Hepatocyte (in vitro differentiated cells): Measurements from ENCODE around the gene S100A7A. TPM values are rescaled to one million over a fixed set of nuclear protein-coding genes. Genes with fewer than 3 reads are reported as not detected.

Experiments
- DNase-seq: peaks from one replicate; pipeline ENCODE4 v3.0.0-alpha.2; 2016; ENCODE audit warnings: low spot score
- H2AFZ ChIP-seq: fragments of 200-600 bp; sonication (generic); 2 replicates; pipeline ENCODE4 v1.6.0; 2016; ENCODE audit warnings: antibody characterized with exemption, mild to moderate bottlenecking
- H3K27ac ChIP-seq: fragments of 200-600 bp; sonication (generic); 2 replicates; pipeline ENCODE4 v1.5.1; 2016; ENCODE audit warnings: mild to moderate bottlenecking
- H3K27me3 ChIP-seq: fragments of 200-600 bp; sonication (generic); 2 replicates; pipeline ENCODE4 v1.6.1; 2016
- H3K36me3 ChIP-seq: fragments of 200-600 bp; sonication (generic); replicated peaks from 2 replicates; pipeline ENCODE4 v1.5.1; 2016; ENCODE audit warnings: low read depth; ENCODE audit not compliant: insufficient read depth
- H3K4me1 ChIP-seq: fragments of 200-600 bp; sonication (generic); 2 replicates; pipeline ENCODE4 v1.5.1; 2016; ENCODE audit warnings: mild to moderate bottlenecking, moderate library complexity; ENCODE audit not compliant: insufficient read depth
- H3K4me2 ChIP-seq: fragments of 200-600 bp; sonication (generic); 2 replicates; pipeline ENCODE4 v1.6.0; 2016
- H3K4me3 ChIP-seq: fragments of 200-600 bp; sonication (generic); 2 replicates; pipeline ENCODE4 v1.5.1; 2016; ENCODE audit warnings: mild to moderate bottlenecking
- H3K79me2 ChIP-seq: fragments of 200-600 bp; sonication (generic); 2 replicates; pipeline ENCODE4 v1.6.0; 2017; ENCODE audit warnings: mild to moderate bottlenecking
- H3K9me2 ChIP-seq: fragments of 200-600 bp; sonication (generic); replicated peaks from 2 replicates; pipeline ENCODE4 v1.6.0; 2017; ENCODE audit warnings: mild to moderate bottlenecking; ENCODE audit not compliant: insufficient read depth
- H3K9me3 ChIP-seq: fragments of 200-600 bp; sonication (generic); 2 replicates; pipeline ENCODE4 v1.5.1; 2016; ENCODE audit warnings: low read depth, mild to moderate bottlenecking
- H4K20me1 ChIP-seq: fragments of 200-600 bp; sonication (generic); 2 replicates; pipeline ENCODE4 v1.6.0; 2016; ENCODE audit warnings: mild to moderate bottlenecking; ENCODE audit not compliant: insufficient read depth, poor library complexity, severe bottlenecking
- CTCF ChIP-seq: fragments of 200-600 bp; sonication (generic); IDR thresholded peaks from 2 replicates; pipeline ENCODE4 v1.5.1; 2016; ENCODE audit warnings: antibody characterized with exemption, mild to moderate bottlenecking; ENCODE audit not compliant: poor library complexity
- EZH2 ChIP-seq: fragments of 200-600 bp; sonication (generic); IDR thresholded peaks from 2 replicates; pipeline ENCODE4 v1.6.1; 2016; ENCODE audit warnings: antibody characterized with exemption, mild to moderate bottlenecking, borderline replicate concordance
- EZH2phosphoT487 ChIP-seq: fragments of 200-600 bp; sonication (generic); IDR thresholded peaks from one replicate; pipeline ENCODE4 v1.6.1; 2018; ENCODE audit warnings: antibody characterized with exemption, mild to moderate bottlenecking, low read depth, moderate library complexity; ENCODE audit not compliant: unreplicated experiment, severe bottlenecking
- WGBS: methylation state at CpG from one replicate; pipeline ENCODE4 v1.1.6; 2016; ENCODE audit warnings: low lambda C conversion rate; ENCODE audit errors: missing lambda C conversion rate; 5-methylcytosine and 5-hydroxymethylcytosine counted together
- polyA plus RNA-seq: library from polyadenylated mRNA; unstranded; fragments of >200 nt; fragmentation: Nextera tagmentation; extraction: Ambion mirVana; gene quantifications from 2 replicates; pipeline ENCODE4 v1.2.1, GENCODE V29; 2016
- total RNA-seq: library from RNA; depleted of rRNA; stranded (reverse); fragments of >200 nt; gene quantifications from 2 replicates; pipeline ENCODE4 v1.2.3, GENCODE V29; 2014

The S100A7A gene
- total and polyA plus RNA-seq, 2 experiments from 2014 or later: not detected

GRCh38 chr1:153392822-153393221 lies 23.5 kb upstream of the S100A7A start:
- no peaks in the 10 kb centered on the region for H3K36me3 ChIP-seq
- H3K9me2 ChIP-seq: no peaks in the 10 kb centered on the region
- no peaks in the 10 kb centered on the region for H3K9me3 ChIP-seq
- H3K4me1 ChIP-seq: no peaks in the 10 kb centered on the region
- TF ChIP-seq CTCF: no peak
- WGBS: 90% methylated on average over 3 of the region's 3 CpGs
- H3K27me3 ChIP-seq: no peaks in the 10 kb centered on the region
- no peak overlapping the region for H3K4me3 ChIP-seq
- H3K4me2 ChIP-seq: no peak overlapping the region
- H3K79me2 ChIP-seq: no peaks in the 10 kb centered on the region
- no peak for DNase-seq
- no peak overlapping the region for H3K27ac ChIP-seq
- no peaks in the 10 kb centered on the region for H4K20me1 ChIP-seq
- H2AFZ ChIP-seq: no peak overlapping the region

GRCh38 chr1:153393926-153394325 lies 22.4 kb upstream of the S100A7A start:
- 77% methylated on average over 6 of the region's 6 CpGs for WGBS
- no peak for DNase-seq

GRCh38 chr1:153394391-153394790 lies 21.9 kb upstream of the S100A7A start:
- Histone ChIP-seq H3K4me2 (no peak overlapping the region), H3K4me1 (no peaks in the 10 kb centered on the region), H3K4me3 (no peak overlapping the region), H3K27ac (no peak overlapping the region), H3K36me3 (no peaks in the 10 kb centered on the region), H4K20me1 (no peaks in the 10 kb centered on the region), H3K27me3 (no peaks in the 10 kb centered on the region), H3K9me2 (no peaks in the 10 kb centered on the region), H3K9me3 (no peaks in the 10 kb centered on the region), H3K79me2 (no peaks in the 10 kb centered on the region), H2AFZ (no peak overlapping the region)
- no peak for DNase-seq
- 78% methylated on average over 5 of the region's 5 CpGs for WGBS
- TF ChIP-seq EZH2: no peak
- TF ChIP-seq EZH2phosphoT487: no peak
- TF ChIP-seq CTCF: no peak

More at GRCh38 chr1:153393926-153394325, 22.4 kb upstream of the S100A7A start:
- Histone ChIP-seq H3K79me2 (no peaks in the 10 kb centered on the region), H3K4me1 (no peaks in the 10 kb centered on the region), H3K36me3 (no peaks in the 10 kb centered on the region), H4K20me1 (no peaks in the 10 kb centered on the region), H3K27ac (no peak overlapping the region), H3K4me2 (no peak overlapping the region), H3K9me3 (no peaks in the 10 kb centered on the region), H3K4me3 (no peak overlapping the region), H2AFZ (no peak overlapping the region), H3K9me2 (no peaks in the 10 kb centered on the region), H3K27me3 (no peaks in the 10 kb centered on the region)
- no peak for TF ChIP-seq CTCF
- no peak for TF ChIP-seq EZH2
- TF ChIP-seq EZH2phosphoT487: no peak

- Histone ChIP-seq H3K36me3 (no peaks in the 10 kb centered on the region), H4K20me1 (no peaks in the 10 kb centered on the region), H3K9me3 (no peaks in the 10 kb centered on the region), H2AFZ (no peak overlapping the region), H3K79me2 (no peaks in the 10 kb centered on the region), H3K4me3 (no peak overlapping the region), H3K27ac (no peak overlapping the region), H3K9me2 (no peaks in the 10 kb centered on the region), H3K4me1 (no peaks in the 10 kb centered on the region), H3K4me2 (no peak overlapping the region), H3K27me3 (no peaks in the 10 kb centered on the region)
- TF ChIP-seq EZH2: no peak
- TF ChIP-seq CTCF: no peak
- no peak for TF ChIP-seq EZH2phosphoT487
- no peak for DNase-seq
- whole genome bisulfite sequencing: 86% methylated on average over 7 of the region's 7 CpGs
These were observed 21.1 kb upstream of the S100A7A start for GRCh38 chr1:153395136-153395685.
